Measurements from ENCODE around the gene CYB561A3.

DNA sequence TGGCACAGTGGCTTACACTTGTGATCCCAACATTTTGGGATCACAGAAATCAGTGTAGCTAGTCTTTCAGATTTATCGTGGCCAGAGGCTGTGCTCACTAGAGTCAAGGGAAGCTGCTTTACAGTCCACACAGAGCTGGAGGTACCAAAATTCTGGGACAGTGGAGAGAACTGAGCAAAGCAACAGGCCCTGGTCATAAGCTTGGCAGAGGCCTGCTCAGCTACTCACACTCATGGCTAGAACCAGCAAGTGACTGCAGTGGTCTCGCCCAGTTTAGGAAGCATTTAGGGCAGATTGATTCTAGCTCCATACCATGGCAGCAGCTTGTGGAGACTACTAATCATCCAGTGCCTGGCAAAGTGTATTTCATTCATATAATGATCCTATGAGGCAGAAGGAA lies 39.5 kb upstream of the CYB561A3 start:
- TF ChIP-seq, protein P1, sequence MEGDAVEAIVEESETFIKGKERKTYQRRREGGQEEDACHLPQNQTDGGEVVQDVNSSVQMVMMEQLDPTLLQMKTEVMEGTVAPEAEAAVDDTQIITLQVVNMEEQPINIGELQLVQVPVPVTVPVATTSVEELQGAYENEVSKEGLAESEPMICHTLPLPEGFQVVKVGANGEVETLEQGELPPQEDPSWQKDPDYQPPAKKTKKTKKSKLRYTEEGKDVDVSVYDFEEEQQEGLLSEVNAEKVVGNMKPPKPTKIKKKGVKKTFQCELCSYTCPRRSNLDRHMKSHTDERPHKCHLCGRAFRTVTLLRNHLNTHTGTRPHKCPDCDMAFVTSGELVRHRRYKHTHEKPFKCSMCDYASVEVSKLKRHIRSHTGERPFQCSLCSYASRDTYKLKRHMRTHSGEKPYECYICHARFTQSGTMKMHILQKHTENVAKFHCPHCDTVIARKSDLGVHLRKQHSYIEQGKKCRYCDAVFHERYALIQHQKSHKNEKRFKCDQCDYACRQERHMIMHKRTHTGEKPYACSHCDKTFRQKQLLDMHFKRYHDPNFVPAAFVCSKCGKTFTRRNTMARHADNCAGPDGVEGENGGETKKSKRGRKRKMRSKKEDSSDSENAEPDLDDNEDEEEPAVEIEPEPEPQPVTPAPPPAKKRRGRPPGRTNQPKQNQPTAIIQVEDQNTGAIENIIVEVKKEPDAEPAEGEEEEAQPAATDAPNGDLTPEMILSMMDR (conservative IDR thresholded peaks at IDR 0.05; ENCODE audit: low read length) = no peak
- no peak for TF ChIP-seq EZH2phosphoT487 (IDR thresholded peaks at IDR 0.05; ENCODE audit: borderline replicate concordance, low read depth, low read length)

Measured in OCI-LY7 (cell line).